BLaER1 treated with 17β-estradiol and CSF1 and Interleukin-3, amounts not matched to agents 10 nM and 100 nM (cell line): ENCODE measurements around the gene POC1A.

ENCODE experiments used
- H3K27ac ChIP-seq, 11 experiments: shearing (Covaris generic); formaldehyde crosslinking; 2 replicates each; pipeline ENCODE4 v1.8.1; 2022
- H3K27me3 ChIP-seq, 11 experiments: shearing (Covaris generic); formaldehyde crosslinking; 2 replicates each; pipeline ENCODE4 v1.8.1; 2022
- H3K36me3 ChIP-seq, 11 experiments: shearing (Covaris generic); formaldehyde crosslinking; 2 replicates each; pipeline ENCODE4 v1.8.1; 2022
- H3K4me1 ChIP-seq, 10 experiments: shearing (Covaris generic); formaldehyde crosslinking; 2 replicates each; pipeline ENCODE4 v1.8.1; 2022
- H3K4me2 ChIP-seq, 11 experiments: shearing (Covaris generic); formaldehyde crosslinking; 2 replicates each; pipeline ENCODE4 v1.8.1; 2022
- H3K4me3 ChIP-seq, 10 experiments: shearing (Covaris generic); formaldehyde crosslinking; 2 replicates each; pipeline ENCODE4 v1.8.1; 2022
- H3K9ac ChIP-seq, 11 experiments: shearing (Covaris generic); formaldehyde crosslinking; 2 replicates each; pipeline ENCODE4 v1.8.1; 2022
- H3K9me3 ChIP-seq, 11 experiments: shearing (Covaris generic); formaldehyde crosslinking; replicated peaks in 1 of 11; 2 replicates each; pipeline ENCODE4 v1.8.1; 2022
- H4K20me1 ChIP-seq, 11 experiments: shearing (Covaris generic); formaldehyde crosslinking; 2 replicates each; pipeline ENCODE4 v1.8.1; 2022
- Cebpa-rat ChIP-seq, 11 experiments: shearing (Covaris generic); IDR thresholded peaks; 2 replicates each; pipeline ENCODE4 v1.8.1; 2022

Gene POC1A

DNA sequence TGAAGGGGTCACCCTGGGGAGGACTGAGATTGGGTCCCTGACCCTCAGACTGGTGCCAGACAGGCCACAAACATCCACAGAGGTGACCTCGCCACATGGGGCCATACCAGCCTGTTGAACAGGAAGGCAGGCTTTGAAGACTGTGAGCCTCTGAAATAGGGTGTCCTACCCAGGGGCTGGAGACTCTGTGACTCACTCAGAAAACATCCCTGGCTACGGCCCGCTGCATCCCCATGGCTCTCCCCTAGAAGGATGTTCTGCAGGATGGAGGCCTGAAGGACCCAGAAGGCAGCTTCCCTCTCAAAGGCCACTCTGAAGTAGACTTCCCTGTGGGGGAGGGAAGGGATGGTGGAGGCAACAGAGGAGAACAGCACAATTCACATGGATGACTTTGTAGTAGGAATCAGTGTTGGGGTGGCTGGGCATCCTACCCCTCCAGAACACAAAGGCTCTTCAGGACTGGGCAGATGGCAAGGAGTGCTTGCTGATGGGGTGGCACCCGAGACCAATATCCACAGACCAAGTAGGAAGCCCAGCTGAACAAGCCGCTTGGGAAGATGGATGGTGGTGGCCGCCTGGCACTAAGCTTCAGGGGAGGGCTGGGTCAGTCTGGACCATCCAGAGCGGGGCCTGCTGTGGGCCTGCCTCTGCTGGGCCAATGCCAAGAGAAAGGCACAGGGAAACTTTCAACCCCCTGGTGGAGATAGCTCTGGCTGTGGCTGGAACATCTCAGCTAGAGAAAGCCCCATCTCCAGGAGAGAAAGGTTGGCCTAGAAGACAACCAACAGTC is 60.3 kb downstream of the POC1A start:
- Histone ChIP-seq H3K9ac (peak overlapping the region in 2 of 11 experiments; percentile 14 to 42; a peak in 3 of 22 replicates), H4K20me1 (no peaks in the 10 kb centered on the region; a peak in 1 of 22 replicates), H3K36me3 (peaks cover 0 to 51% (median 46%) of the 10 kb centered on the region in 11 experiments; a peak in 18 of 22 replicates), H3K4me1 (peaks cover 58 to 75% (median 62%) of the 10 kb centered on the region in 10 experiments), H3K27me3 (no peaks in the 10 kb centered on the region), H3K27ac (peak overlapping the region in 6 of 11 experiments; percentile 50 to 84 (median 81); a peak in 12 of 22 replicates), H3K4me2 (peak overlapping the region; percentile 54 to 96 (median 92)), H3K9me3 (no peaks in the 10 kb centered on the region), H3K4me3 (no peak overlapping the region)
- TF ChIP-seq Cebpa-rat (IDR thresholded peaks at IDR 0.05), result no peak

DNA sequence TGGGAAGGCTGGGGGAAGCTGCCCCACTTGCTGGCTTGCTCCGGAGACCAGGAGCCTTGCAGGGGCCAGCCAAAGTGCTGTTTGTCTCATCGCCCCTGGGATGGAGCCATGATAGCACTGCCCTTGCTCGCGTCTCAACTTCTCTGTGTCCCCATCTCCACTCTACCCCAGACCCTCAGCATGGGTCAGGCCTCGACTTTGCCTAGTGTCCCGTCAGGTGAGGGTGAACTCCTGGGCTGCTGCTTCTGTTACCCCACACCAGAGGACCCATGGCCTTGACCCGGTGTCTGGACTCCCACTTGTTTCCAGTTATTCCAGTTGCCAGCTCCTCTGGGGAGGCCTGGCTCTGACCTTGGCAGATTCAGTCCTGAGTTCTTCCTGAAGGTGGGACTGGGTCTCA is 61.3 kb downstream of the POC1A start:
- H3K27ac ChIP-seq, result peak overlapping the region in 8 of 11 experiments; percentile 0 to 84 (median 70); a peak in 13 of 22 replicates
- no peak for TF ChIP-seq Cebpa-rat (IDR thresholded peaks at IDR 0.05)
- peak overlapping the region in 7 of 11 experiments; percentile 6 to 71 (median 42); a peak in 10 of 22 replicates for H3K9ac ChIP-seq
- peak overlapping the region in 2 of 10 experiments; percentile 7 to 22; a peak in 3 of 20 replicates for H3K4me3 ChIP-seq
- H3K4me2 ChIP-seq, result peak overlapping the region; percentile 54 to 96 (median 92)
- no peaks in the 10 kb centered on the region for H3K27me3 ChIP-seq
- H4K20me1 ChIP-seq, result no peaks in the 10 kb centered on the region; a peak in 1 of 22 replicates
- H3K36me3 ChIP-seq, result peaks cover 0 to 41% (median 38%) of the 10 kb centered on the region in 11 experiments; a peak in 18 of 22 replicates
- peaks cover 69 to 75% (median 71%) of the 10 kb centered on the region in 10 experiments for H3K4me1 ChIP-seq
- H3K9me3 ChIP-seq, result no peaks in the 10 kb centered on the region

DNA sequence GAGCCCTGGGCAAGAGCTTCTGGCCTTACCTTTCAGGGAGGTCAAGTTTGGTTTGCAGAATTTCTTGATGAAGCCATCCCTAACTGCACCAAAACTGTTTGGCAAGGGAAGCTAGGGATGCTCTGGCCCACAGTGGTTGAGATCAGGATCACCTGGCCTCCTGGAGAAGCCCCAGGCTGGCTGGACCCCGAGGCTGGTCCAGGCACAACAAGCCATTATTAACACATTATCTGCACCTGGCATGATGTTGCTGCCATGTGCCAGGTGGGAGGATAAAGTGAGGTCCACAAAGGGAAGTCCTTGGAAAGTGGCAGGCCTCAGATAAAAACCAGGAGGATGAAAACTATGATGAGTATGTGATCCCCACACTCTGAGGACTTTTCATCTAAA is 62.0 kb downstream of the POC1A start:
- Histone ChIP-seq H3K4me3 (0 out of 20 replicates have a peak overlapping the region, but pooled peaks of 1 of the 10 experiments have one; percentile 7), H3K4me1 (peaks cover 72 to 79% (median 76%) of the 10 kb centered on the region in 10 experiments), H3K9ac (peak overlapping the region in 5 of 11 experiments; percentile 36 to 78 (median 68); a peak in 11 of 22 replicates), H3K4me2 (peak overlapping the region; percentile 87 to 96 (median 92); a peak in 21 of 22 replicates), H3K27me3 (no peaks in the 10 kb centered on the region), H3K27ac (peak overlapping the region in 7 of 11 experiments; percentile 17 to 84 (median 80); a peak in 9 of 22 replicates), H3K9me3 (no peaks in the 10 kb centered on the region), H3K36me3 (peaks cover 0 to 35% (median 32%) of the 10 kb centered on the region in 11 experiments; a peak in 18 of 22 replicates), H4K20me1 (no peaks in the 10 kb centered on the region; a peak in 1 of 22 replicates)
- TF ChIP-seq Cebpa-rat (IDR thresholded peaks at IDR 0.05), result no peak

DNA sequence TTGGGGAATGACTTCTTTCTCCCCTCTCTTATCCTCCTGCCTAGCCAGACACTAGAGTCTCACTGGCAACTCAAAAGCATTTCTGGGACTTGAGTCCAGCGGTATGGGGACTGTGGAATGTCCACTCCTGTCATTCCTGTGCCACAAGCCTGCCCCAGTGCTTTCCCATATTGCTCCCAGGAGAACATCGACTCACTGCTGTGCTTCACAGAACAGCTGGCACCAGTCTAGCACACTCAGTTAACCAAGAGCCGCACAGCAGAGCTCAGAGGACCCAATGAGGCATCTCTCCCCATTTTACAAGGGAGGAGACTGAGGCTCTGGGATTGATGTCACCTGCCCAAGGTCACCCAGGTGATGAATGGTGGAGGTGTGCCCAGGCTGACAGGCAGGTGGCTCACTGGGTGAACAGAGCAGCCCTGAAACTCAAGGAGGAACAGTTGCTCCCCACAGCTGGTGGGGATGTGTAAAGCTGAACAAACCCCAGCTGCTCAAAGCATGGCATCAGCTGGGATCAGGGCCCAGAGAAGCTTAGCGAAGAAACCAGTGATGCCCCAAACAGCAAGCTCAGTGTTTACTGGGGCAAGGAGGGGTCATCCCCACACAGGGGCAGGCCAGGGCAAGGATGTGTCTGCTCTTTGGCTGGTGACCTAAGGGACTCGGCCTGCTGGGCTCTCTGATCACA is 62.5 kb downstream of the POC1A start:
- peak overlapping the region in 8 of 11 experiments; percentile 3 to 84 (median 80); a peak in 13 of 22 replicates for H3K27ac ChIP-seq
- peak overlapping the region in 7 of 11 experiments; percentile 36 to 78 (median 68); a peak in 12 of 22 replicates for H3K9ac ChIP-seq

DNA sequence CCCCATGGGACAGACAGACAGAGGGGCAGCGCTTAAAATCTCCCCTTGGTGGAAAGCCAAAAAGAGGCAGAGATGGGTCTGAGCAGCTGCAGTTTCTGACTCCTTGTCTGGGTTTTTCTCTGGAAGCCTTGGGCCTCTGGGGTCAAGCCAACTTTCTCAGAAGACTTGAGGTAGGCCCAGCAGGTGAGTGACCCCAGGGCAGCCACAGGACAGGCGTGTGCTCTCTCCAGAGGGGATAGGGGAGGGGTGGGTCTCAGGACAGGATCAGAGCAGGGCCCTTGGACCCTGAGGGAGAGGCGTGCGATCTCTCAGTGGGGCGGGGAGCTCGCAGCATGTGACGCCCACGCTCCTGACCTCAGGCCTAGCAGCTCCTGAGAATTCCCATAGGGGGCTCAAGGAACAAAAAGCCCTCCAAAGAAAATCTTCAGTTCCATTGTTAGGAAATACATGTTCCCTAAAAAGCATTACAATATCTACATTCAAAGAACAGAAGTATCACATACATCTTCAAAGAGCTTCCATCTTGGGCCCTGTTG is 63.2 kb downstream of the POC1A start:
- Histone ChIP-seq H3K4me2 (peak overlapping the region; percentile 87 to 96 (median 92)), H3K4me1 (peaks cover 84 to 92% (median 88%) of the 10 kb centered on the region in 10 experiments), H4K20me1 (peaks cover 0 to 9% (median 0%) of the 10 kb centered on the region in 11 experiments; a peak in 4 of 22 replicates), H3K4me3 (peak overlapping the region in 4 of 10 experiments; percentile 6 to 35 (median 16); a peak in 3 of 20 replicates), H3K27me3 (no peaks in the 10 kb centered on the region), H3K27ac (peak overlapping the region; percentile 32 to 84 (median 80); a peak in 21 of 22 replicates), H3K36me3 (peaks cover 0 to 23% (median 19%) of the 10 kb centered on the region in 11 experiments; a peak in 15 of 22 replicates), H3K9me3 (no peaks in the 10 kb centered on the region), H3K9ac (peak overlapping the region; percentile 40 to 78 (median 62); a peak in 21 of 22 replicates)
- TF ChIP-seq Cebpa-rat (IDR thresholded peaks at IDR 0.05), result no peak

More for the DNA sequence above, 62.5 kb downstream of the POC1A start:
- Histone ChIP-seq H3K4me2 (peak overlapping the region; percentile 87 to 96 (median 92)), H4K20me1 (peaks cover 0 to 2% (median 0%) of the 10 kb centered on the region in 11 experiments; a peak in 4 of 22 replicates), H3K27me3 (no peaks in the 10 kb centered on the region), H3K9me3 (no peaks in the 10 kb centered on the region), H3K4me3 (0 out of 20 replicates have a peak overlapping the region, but pooled peaks of 1 of the 10 experiments have one; percentile 7), H3K4me1 (peaks cover 77 to 85% (median 81%) of the 10 kb centered on the region in 10 experiments), H3K36me3 (peaks cover 0 to 30% (median 26%) of the 10 kb centered on the region in 11 experiments; a peak in 17 of 22 replicates)
- TF ChIP-seq Cebpa-rat (IDR thresholded peaks at IDR 0.05), result no peak

DNA sequence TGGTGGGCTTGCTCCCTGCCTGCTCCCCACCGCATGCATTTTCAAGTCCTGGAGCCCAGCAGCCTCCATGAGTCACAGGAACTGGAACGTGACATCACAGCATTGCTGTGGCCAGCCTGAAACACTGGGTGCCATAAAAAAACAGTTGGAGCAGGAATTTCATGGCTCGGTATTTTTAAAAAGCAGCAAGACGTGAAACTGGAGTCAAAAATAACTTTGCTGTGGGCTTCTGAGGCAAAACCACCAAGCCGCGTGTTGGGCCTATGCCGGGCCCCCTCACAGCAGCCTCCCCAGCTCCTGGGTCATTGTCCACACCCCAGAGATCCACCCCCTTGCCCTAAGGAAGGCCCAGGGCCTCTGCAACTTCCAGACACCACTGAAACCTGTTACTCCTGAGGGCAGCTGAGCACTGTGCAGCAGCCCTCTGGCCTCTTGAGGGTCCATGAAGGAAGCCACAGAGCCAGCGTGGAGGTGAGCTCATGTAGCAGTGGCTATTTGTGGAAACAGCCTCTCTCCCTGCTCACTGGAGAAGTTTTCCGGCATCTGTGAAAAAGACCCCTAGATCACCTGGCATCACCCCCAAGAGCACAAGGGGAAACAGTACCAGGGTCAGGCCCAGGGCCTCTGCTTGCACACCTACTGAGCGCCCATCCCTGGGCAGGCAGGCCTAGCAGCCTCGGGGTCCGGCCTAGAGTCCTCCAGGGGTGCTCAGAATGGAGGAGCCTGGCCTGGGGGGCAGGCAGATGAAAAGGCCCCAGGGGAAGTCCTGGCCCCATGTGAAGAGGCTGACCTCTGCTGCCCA is 63.9 kb downstream of the POC1A start:
- Histone ChIP-seq H3K4me2 (peak overlapping the region; percentile 87 to 96 (median 92)), H4K20me1 (peaks cover 0 to 13% (median 0%) of the 10 kb centered on the region in 11 experiments; a peak in 4 of 22 replicates), H3K4me1 (peaks cover 91 to 99% (median 95%) of the 10 kb centered on the region in 10 experiments), H3K36me3 (peaks cover 0 to 16% (median 13%) of the 10 kb centered on the region in 11 experiments; a peak in 10 of 22 replicates), H3K4me3 (peak overlapping the region in 4 of 10 experiments; percentile 6 to 35 (median 16); a peak in 6 of 20 replicates), H3K27ac (peak overlapping the region; percentile 32 to 84 (median 80); a peak in 21 of 22 replicates), H3K9ac (peak overlapping the region; percentile 40 to 78 (median 62); a peak in 20 of 22 replicates), H3K27me3 (no peaks in the 10 kb centered on the region), H3K9me3 (no peaks in the 10 kb centered on the region)
- TF ChIP-seq Cebpa-rat (IDR thresholded peaks at IDR 0.05), result no peak

DNA sequence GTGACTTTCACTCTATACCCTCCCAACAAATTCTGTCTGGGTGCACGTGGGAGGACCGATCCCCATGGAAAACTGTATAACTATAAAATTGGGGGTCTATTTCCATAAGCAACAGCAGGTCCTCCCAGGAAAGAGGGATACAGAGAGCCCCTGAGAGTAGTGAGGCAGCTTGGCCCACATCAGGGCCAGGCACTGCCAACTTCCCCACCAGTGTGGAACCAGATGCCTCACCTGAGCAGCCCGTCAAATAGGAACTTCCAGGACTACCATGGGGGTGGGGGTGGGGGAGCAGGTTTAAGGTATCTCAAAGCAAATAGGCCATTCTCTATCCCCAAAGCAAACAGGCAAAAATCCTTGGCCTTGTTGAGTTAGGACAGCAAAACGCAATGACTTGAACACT is 64.5 kb downstream of the POC1A start:
- peak overlapping the region in 10 of 11 experiments; percentile 72 to 84 (median 80); a peak in 20 of 22 replicates for H3K27ac ChIP-seq
- TF ChIP-seq Cebpa-rat (IDR thresholded peaks at IDR 0.05), result no peak
- H3K9me3 ChIP-seq, result no peaks in the 10 kb centered on the region
- no peaks in the 10 kb centered on the region for H3K27me3 ChIP-seq
- H3K36me3 ChIP-seq, result peaks cover 0 to 11% (median 7%) of the 10 kb centered on the region in 11 experiments; a peak in 7 of 22 replicates
- H3K4me3 ChIP-seq, result peak overlapping the region in 2 of 10 experiments; percentile 3 to 12; a peak in 3 of 20 replicates
- peak overlapping the region; percentile 87 to 96 (median 92) for H3K4me2 ChIP-seq
- peak overlapping the region in 10 of 11 experiments; percentile 43 to 78 (median 66); a peak in 16 of 22 replicates for H3K9ac ChIP-seq
- peaks cover 98 to 100% (median 100%) of the 10 kb centered on the region in 10 experiments for H3K4me1 ChIP-seq
- H4K20me1 ChIP-seq, result peaks cover 0 to 20% (median 0%) of the 10 kb centered on the region in 11 experiments; a peak in 4 of 22 replicates
